Epithelial cell of proximal tubule (primary cell): ENCODE results near the gene HES2. TPM values are rescaled to one million over a fixed set of nuclear protein-coding genes. Genes with fewer than 3 reads are reported as not detected.

Source experiments
- DNase-seq: peaks from one replicate; pipeline ENCODE4 v3.0.0-alpha.2; 2011; ENCODE audit warnings: low read depth
- H3K4me3 ChIP-seq: 2 replicates; pipeline ENCODE4 v1.5.1; 2011; ENCODE audit warnings: low read depth, mild to moderate bottlenecking, low read length
- CTCF ChIP-seq: conservative IDR thresholded peaks from 2 replicates; pipeline ENCODE4 v1.5.1; 2012; ENCODE audit warnings: low read depth, mild to moderate bottlenecking, low read length
- total RNA-seq: library from RNA; depleted of rRNA; stranded (reverse); fragments of >200 nt; gene quantifications from 2 replicates; pipeline ENCODE4 v1.2.3, GENCODE V29; 2015

HES2 gene
- total RNA-seq, 1 donor from 2014 or later = 6.2 TPM

DNA sequence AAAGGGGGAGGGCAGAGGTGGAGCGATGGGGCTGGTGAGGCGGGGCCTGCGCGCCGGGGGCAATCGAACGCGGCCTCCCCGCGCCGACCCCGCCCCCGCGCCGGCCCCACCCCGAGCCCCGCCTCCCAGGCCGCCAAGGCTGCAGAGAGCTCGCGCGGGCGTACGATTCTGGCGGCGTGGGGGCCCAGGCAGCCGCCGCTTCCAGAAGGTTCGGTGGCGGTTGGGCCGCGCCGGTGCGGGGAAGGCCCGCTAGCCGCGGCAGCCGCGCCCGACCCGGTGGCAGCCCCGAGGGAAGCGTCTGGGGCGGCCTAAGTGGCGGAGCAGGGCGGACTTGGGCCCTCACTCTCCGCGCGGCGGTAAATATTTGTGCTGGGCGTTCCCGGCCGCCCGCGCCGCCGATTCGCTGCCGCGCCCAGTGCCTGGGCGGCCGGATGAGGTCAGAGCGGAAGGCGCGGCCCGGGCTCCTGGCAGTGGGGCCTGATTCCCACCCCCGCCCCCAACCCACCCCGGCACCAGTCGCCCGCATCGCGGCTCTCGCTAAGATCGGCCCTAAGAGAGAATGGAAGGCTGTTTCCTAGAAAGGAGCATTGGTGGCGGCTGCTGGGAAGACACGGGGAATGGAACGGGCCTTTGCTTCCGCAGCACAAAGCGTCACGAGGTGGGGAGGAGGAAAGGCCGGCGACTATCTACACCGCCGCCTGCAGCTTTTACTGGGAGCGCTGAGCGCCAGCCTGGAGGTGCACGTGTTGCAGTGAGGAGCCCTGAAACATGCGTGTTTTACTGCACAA, 26.1 kb downstream of the HES2 start, which contains the start of gene ACOT7:
Gene ACOT7 (minus strand): TSS at position 368 of the 788 bp plus-strand sequence. CDS start 368 bp downstream, outside the sequence.
- H3K4me3 ChIP-seq = peak within 1 kb of the TSS; percentile 66
- DNase-seq = no peak
- TF ChIP-seq CTCF = peak; percentile 27

DNA sequence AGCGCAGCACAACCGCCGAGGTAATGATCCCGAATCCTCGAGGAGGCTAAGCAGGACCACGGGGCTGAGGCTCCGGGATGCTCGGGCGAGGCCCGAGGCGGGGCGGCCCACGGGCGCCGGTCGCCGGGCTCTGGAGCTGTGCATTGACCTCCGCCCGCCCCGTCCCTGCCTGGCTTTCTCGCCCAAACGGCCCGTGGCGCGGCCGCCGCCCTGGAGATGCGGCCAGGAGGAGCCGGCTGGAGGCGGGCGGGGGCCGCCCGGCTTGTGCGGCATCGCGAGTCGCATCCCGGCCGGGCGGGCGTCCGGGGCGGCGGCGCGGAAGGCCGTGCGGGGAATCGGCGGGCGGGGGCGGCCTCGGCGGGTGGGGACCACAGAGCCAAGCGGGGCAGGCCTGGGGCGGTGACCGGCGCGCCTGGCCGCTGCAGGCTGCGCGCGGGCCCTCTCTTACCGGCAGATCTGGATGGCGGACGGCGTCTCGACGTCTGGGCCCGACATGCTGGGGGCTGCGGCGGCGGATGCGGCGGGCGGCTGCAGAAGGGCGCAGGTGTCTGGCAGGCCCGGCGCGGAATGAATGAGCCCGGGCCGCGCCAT, 26.8 kb downstream of the HES2 start:
- DNase-seq = no peak
- TF ChIP-seq CTCF = no peak
- peak overlapping the region; percentile 66 for H3K4me3 ChIP-seq

- peak overlapping the region; percentile 66 for H3K4me3 ChIP-seq
- no peak for TF ChIP-seq CTCF
- no peak for DNase-seq
Measured at GRCh38 chr1:6391951-6392808, 27.5 kb downstream of the HES2 start.

DNA sequence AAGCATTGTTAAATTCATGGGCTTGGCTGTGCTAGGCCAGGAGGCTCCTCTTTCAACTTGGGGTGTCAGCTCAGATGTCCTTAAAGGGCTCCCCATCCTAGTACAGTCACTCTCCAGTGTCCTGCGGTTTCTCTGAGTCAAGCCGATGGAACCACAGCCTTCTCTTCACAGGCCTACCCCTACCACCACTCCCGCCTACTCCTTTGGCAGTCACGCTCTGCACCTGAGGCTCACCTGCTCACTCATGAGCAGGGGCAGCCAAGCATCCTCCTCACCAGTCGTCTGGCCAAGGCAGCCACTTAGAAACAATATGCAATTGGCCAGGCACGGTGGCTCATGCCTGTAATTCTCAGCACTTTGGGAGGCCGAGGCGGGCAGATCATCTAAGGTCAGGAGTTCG, 29.7 kb downstream of the HES2 start:
- no peak for TF ChIP-seq CTCF
- H3K4me3 ChIP-seq = no peak overlapping the region
- DNase-seq = no peak

- no peak for TF ChIP-seq CTCF
- no peak for DNase-seq
- H3K4me3 ChIP-seq = no peak overlapping the region
Measured at GRCh38 chr1:6386371-6386949, 33.3 kb downstream of the HES2 start.

- no peak for DNase-seq
- TF ChIP-seq CTCF = no peak
- peak overlapping the region; percentile 34 for H3K4me3 ChIP-seq
Measured at GRCh38 chr1:6385488-6386191, 34.1 kb downstream of the HES2 start.
